22Rv1 (cell line): Measurements from ENCODE around the gene BUD23.

ENCODE experiments used
- ZFX ChIP-seq: fragments of 450-650 bp; IDR thresholded peaks from 2 replicates; pipeline ENCODE4 v1.6.1; 2017; ENCODE audit warnings: antibody characterized with exemption, borderline replicate concordance
- TF ChIP-seq, protein P1 (sequence below): fragments of 450-650 bp; IDR thresholded peaks from 2 replicates; pipeline ENCODE4 v1.5.1; 2017; ENCODE audit warnings: mild to moderate bottlenecking

DNA sequence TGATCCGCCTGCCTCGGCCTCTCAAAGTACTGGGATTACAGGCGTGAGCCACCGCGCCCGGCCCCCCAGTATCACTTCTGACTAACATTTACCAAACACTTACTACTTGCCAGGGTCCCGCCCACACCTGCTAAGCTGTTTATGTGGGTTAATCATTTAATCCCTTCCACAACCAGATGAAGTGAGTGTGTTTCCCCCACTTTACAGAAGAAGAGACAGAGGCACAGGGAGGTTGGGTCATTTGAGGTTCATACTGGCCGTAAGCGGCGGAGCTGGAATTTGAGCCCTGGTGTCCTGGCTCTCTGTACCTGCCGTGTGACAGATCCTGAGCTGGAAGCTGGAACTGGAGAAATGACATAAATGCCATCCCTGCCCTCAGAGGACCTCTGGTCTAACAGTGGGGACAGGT is 30.9 kb upstream of the BUD23 start:
- TF ChIP-seq, protein P1, sequence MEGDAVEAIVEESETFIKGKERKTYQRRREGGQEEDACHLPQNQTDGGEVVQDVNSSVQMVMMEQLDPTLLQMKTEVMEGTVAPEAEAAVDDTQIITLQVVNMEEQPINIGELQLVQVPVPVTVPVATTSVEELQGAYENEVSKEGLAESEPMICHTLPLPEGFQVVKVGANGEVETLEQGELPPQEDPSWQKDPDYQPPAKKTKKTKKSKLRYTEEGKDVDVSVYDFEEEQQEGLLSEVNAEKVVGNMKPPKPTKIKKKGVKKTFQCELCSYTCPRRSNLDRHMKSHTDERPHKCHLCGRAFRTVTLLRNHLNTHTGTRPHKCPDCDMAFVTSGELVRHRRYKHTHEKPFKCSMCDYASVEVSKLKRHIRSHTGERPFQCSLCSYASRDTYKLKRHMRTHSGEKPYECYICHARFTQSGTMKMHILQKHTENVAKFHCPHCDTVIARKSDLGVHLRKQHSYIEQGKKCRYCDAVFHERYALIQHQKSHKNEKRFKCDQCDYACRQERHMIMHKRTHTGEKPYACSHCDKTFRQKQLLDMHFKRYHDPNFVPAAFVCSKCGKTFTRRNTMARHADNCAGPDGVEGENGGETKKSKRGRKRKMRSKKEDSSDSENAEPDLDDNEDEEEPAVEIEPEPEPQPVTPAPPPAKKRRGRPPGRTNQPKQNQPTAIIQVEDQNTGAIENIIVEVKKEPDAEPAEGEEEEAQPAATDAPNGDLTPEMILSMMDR: no peak
- no peak for TF ChIP-seq ZFX
